ENCODE data around the gene PLD2.

DNA sequence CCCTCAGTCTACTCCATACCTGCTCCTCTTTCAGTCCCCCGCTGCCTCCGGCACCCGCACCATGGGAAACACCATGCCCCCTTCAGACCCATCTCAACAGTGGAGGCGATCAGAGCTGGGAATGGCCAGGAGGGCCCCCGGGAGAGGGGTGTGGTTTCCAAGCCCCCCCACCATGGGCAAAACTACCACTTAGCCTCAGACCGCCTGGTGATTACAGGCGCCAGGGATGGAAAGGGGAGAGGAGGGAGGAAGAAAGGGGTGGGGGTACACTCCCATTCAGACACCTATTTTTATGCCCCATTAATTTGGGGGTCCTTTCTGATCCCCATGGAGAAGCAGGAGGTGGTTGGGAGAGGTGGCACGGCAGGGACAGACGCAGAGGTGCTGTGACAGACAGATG, 4.7 kb upstream of the PLD2 start, which contains the start of gene C17orf114:
- no peak for TF ChIP-seq POLR2A (IDR thresholded peaks at IDR 0.05; ENCODE audit: low read depth, low read length)
- TF ChIP-seq SPI1 (IDR thresholded peaks at IDR 0.05; ENCODE audit: low read depth, low read length): no peak
- TF ChIP-seq POLR2AphosphoS5 (IDR thresholded peaks at IDR 0.05; ENCODE audit: low read depth, low read length): no peak
- no peak for TF ChIP-seq TAF1 (IDR thresholded peaks at IDR 0.05; ENCODE audit: low read depth, low read length)
- TF ChIP-seq PAX5 (IDR thresholded peaks at IDR 0.05; ENCODE audit: insufficient read depth, low read length, severe bottlenecking): no peak
- TF ChIP-seq POU2F2 (IDR thresholded peaks at IDR 0.05; ENCODE audit: low read depth, low read length): no peak
